GM23248 (cell line): Measurements from ENCODE around the gene IBA57. TPM values are rescaled to one million over a fixed set of nuclear protein-coding genes. Genes with fewer than 3 reads are reported as not detected.

ENCODE experiments used
- DNase-seq: peaks from one replicate; pipeline ENCODE4 v3.0.0-alpha.2; 2015
- H2AFZ ChIP-seq: fragments of 200-600 bp; sonication (generic); 2 replicates; pipeline ENCODE4 v1.6.1; 2016; ENCODE audit warnings: antibody characterized with exemption
- H3F3A ChIP-seq: fragments of 200-600 bp; sonication (generic); 2 replicates; pipeline ENCODE4 v1.6.1; 2016; ENCODE audit warnings: mild to moderate bottlenecking, antibody characterized with exemption, mixed run types; ENCODE audit not compliant: insufficient read depth
- H3K27ac ChIP-seq: fragments of 200-600 bp; sonication (generic); 2 replicates; pipeline ENCODE4 v1.5.1; 2016; ENCODE audit warnings: mild to moderate bottlenecking
- H3K27me3 ChIP-seq: fragments of 200-600 bp; sonication (generic); replicated peaks from 2 replicates; pipeline ENCODE4 v1.6.1; 2016; ENCODE audit warnings: mild to moderate bottlenecking; ENCODE audit not compliant: insufficient read depth
- H3K36me3 ChIP-seq: fragments of 200-600 bp; sonication (generic); 2 replicates; pipeline ENCODE4 v1.6.1; 2016; ENCODE audit warnings: low read depth, mild to moderate bottlenecking
- H3K4me1 ChIP-seq: fragments of 200-600 bp; sonication (generic); 2 replicates; pipeline ENCODE4 v1.6.1; 2016; ENCODE audit warnings: mild to moderate bottlenecking; ENCODE audit not compliant: insufficient read depth
- H3K4me2 ChIP-seq: fragments of 200-600 bp; sonication (generic); one replicate; pipeline ENCODE4 v1.6.1; 2016; ENCODE audit warnings: mild to moderate bottlenecking; ENCODE audit not compliant: unreplicated experiment
- H3K4me3 ChIP-seq: fragments of 200-600 bp; sonication (generic); 2 replicates; pipeline ENCODE4 v1.5.1; 2016; ENCODE audit warnings: mild to moderate bottlenecking
- H3K79me2 ChIP-seq: fragments of 200-600 bp; sonication (generic); 2 replicates; pipeline ENCODE4 v1.6.1; 2016; ENCODE audit warnings: mild to moderate bottlenecking; ENCODE audit not compliant: insufficient read depth
- H3K9ac ChIP-seq: fragments of 200-600 bp; sonication (generic); 2 replicates; pipeline ENCODE4 v1.6.1; 2016; ENCODE audit warnings: mild to moderate bottlenecking
- H3K9me2 ChIP-seq: fragments of 200-600 bp; sonication (generic); 2 replicates; pipeline ENCODE4 v1.6.1; 2016; ENCODE audit warnings: mixed run types, mild to moderate bottlenecking, moderate library complexity; ENCODE audit not compliant: insufficient read depth
- H3K9me3 ChIP-seq: fragments of 200-600 bp; sonication (generic); one replicate; pipeline ENCODE4 v1.6.1; 2017; ENCODE audit warnings: low read depth
- H4K20me1 ChIP-seq: fragments of 200-600 bp; sonication (generic); 2 replicates; pipeline ENCODE4 v1.6.0; 2016; ENCODE audit not compliant: insufficient read depth
- EZH2 ChIP-seq: fragments of 200-600 bp; sonication (generic); IDR thresholded peaks from 2 replicates; pipeline ENCODE4 v1.6.1; 2018; ENCODE audit warnings: antibody characterized with exemption, mild to moderate bottlenecking; ENCODE audit not compliant: insufficient read depth, poor library complexity, severe bottlenecking
- EZH2phosphoT487 ChIP-seq: fragments of 200-600 bp; sonication (generic); IDR thresholded peaks from 2 replicates; pipeline ENCODE4 v1.6.1; 2018; ENCODE audit warnings: antibody characterized with exemption, moderate library complexity, mild to moderate bottlenecking, low read depth; ENCODE audit not compliant: insufficient read depth
- WGBS, 2 experiments: methylation state at CpG; one replicate each; pipeline ENCODE4 v1.1.6; 2015 to 2017; ENCODE audit warnings: low lambda C conversion rate in 2 of 2, low coverage in 1 of 2; ENCODE audit errors: missing lambda C conversion rate in 2 of 2; 5-methylcytosine and 5-hydroxymethylcytosine counted together
- in situ Hi-C: fragments of 300-500 bp; cut with MboI; formaldehyde crosslinking; loops from 2 replicates; pipeline ENCODE4 v1.15.0; 2020
- polyA plus RNA-seq: library from polyadenylated mRNA; unstranded; fragments of >200 nt; fragmentation: Nextera tagmentation; extraction: Ambion mirVana; gene quantifications from 2 replicates; pipeline ENCODE4 v1.2.1, GENCODE V29; 2016
- total RNA-seq: library from RNA; depleted of rRNA; stranded (reverse); fragments of >200 nt; shearing (Covaris generic); gene quantifications from 2 replicates; pipeline ENCODE4 v1.2.3, GENCODE V29; 2014

The IBA57 gene
- total and polyA plus RNA-seq, 2 experiments from 2014 or later = 2.0 to 2.9 TPM

DNA sequence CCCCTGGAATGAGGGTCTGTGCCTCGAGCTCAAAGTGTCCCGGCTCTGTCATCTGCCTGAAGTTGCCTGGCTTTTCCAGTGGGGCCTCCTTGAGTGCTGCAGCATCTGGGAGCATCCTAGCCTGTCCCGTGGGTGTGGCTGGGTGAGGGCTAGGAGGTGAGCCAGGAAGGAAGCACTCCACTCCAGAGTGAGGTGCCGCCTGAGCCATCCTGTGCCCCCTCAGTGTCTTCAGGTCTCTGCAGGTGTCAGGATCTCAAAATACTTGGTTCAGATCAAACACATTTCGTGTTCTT is 11.5 kb downstream of the IBA57 start:
- no peaks in the 10 kb centered on the region for H3F3A ChIP-seq
- WGBS, 2 experiments = 71 to 77% methylated on average over 5 of the region's 5 CpGs
- no peaks in the 10 kb centered on the region for H3K27me3 ChIP-seq
- TF ChIP-seq EZH2 = no peak
- no peak for TF ChIP-seq EZH2phosphoT487
- no peak overlapping the region for H3K4me2 ChIP-seq
- no peak overlapping the region for H3K27ac ChIP-seq
- H3K36me3 ChIP-seq = no peaks in the 10 kb centered on the region
- no peak overlapping the region for H2AFZ ChIP-seq
- no peak for DNase-seq
- H3K4me3 ChIP-seq = no peak overlapping the region
- no peaks in the 10 kb centered on the region for H3K9me3 ChIP-seq
- no peaks in the 10 kb centered on the region for H3K9me2 ChIP-seq
- 0 out of 2 replicates have a peak, but pooled peaks cover 10% of the 10 kb centered on the region for H3K79me2 ChIP-seq
- in situ Hi-C loops = no loop called here
- no peak overlapping the region for H3K9ac ChIP-seq
- H3K4me1 ChIP-seq = no peaks in the 10 kb centered on the region
- H4K20me1 ChIP-seq = no peaks in the 10 kb centered on the region

DNA sequence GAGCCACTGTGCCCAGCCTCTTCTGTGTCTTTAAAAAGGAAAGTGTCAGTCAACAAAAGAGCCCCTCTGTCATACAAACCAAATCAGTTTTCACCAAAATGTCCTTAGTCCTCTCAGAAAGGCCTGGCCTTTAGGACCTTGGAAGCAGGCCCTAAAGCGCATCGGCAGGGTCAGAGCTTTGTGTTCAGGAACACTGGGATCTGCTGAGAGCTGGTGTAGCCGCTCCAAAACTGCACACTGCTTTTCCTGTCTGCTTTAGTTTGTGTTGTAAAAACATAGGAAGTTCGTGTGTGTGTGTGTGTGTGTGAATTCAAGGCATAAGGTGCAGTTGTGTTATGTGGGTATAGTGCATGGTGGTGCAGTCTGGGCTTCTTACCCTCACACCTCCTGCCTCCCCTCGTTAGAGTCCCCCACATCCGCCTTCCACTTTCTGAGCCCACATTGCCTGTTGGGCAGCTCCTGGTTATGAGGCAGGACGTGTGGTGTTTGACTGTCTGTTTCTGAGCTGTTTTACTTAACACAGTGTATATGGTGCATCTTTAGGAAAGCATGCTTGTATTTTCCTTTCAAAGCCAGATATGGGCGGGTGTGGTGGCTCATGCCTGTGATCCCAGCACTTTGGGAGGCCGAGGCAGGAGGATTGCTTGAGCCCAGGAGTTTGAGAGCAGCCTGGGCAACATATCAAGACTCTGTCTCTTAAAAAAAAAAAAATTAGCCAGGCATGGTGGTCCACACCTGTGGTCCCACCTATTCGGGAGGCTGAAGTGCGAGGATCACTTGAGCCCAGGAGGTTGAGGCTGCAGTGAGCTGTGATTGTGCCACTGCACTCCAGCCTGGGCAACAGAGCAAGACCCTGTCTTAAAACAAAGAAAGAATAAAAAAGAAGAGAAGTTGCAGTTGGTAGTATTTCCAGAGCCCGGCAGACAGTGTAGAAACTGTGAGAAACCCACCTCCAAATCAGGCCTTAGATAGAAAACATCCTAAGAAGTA is 12.4 kb downstream of the IBA57 start:
- Histone ChIP-seq H4K20me1 (no peaks in the 10 kb centered on the region), H2AFZ (no peak overlapping the region), H3K4me3 (no peak overlapping the region), H3K9me3 (no peaks in the 10 kb centered on the region), H3K79me2 (0 out of 2 replicates have a peak, but pooled peaks cover 1% of the 10 kb centered on the region), H3K36me3 (no peaks in the 10 kb centered on the region), H3K4me1 (no peaks in the 10 kb centered on the region), H3K27me3 (no peaks in the 10 kb centered on the region), H3K9me2 (no peaks in the 10 kb centered on the region), H3K27ac (no peak overlapping the region), H3F3A (no peaks in the 10 kb centered on the region), H3K4me2 (no peak overlapping the region), H3K9ac (no peak overlapping the region)
- no peak for DNase-seq
- TF ChIP-seq EZH2 = no peak
- no peak for TF ChIP-seq EZH2phosphoT487
- WGBS, 2 experiments = 90 to 94% methylated on average over 12 of the region's 12 CpGs
- in situ Hi-C loops = no loop called here

GRCh38 chr1:228178737-228179684 is 13.4 kb downstream of the IBA57 start:
- Histone ChIP-seq H4K20me1 (no peaks in the 10 kb centered on the region), H3K36me3 (no peaks in the 10 kb centered on the region), H3K9me3 (no peaks in the 10 kb centered on the region), H3F3A (no peaks in the 10 kb centered on the region), H3K9me2 (no peaks in the 10 kb centered on the region), H2AFZ (no peak overlapping the region), H3K4me3 (no peak overlapping the region), H3K4me2 (no peak overlapping the region), H3K27ac (no peak overlapping the region), H3K4me1 (no peaks in the 10 kb centered on the region), H3K79me2 (no peaks in the 10 kb centered on the region), H3K9ac (no peak overlapping the region), H3K27me3 (no peaks in the 10 kb centered on the region)
- WGBS, 2 experiments = 79 to 80% methylated on average over 12 of the region's 12 CpGs
- DNase-seq = no peak
- in situ Hi-C loops = no loop called here
- TF ChIP-seq EZH2 = no peak
- TF ChIP-seq EZH2phosphoT487 = no peak

DNA sequence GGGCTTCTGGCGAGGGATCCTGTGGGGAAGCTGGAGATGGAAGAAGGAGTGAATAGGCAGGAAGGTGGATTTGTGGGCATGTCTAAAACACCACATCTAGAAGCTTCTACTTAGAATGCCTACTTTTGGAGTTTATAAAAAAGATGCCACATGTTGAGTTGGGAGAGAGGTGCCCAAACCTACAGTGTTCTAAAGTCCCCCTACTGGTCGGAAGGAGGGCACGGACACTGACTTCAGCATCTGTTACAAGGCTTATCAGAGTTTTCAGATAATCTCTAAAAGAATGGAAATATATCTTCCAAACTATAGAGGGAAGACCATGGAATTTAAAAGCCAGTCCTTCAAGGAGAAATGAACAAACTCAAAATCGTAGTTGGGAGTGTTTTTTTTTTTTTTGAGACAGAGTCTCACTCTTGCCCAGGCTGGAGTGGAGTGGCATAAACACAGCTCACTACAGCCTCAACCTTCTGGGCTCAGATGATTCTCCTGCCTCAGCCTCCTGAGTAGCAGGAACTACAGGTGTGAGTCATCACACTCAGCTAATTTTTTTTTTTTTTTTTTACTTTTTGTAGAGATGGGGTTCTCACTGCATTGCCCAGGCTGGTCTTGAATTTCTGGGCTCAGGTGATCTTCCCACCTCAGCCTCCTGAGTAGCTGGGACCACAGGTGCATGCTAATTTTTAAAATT is 14.8 kb downstream of the IBA57 start:
- WGBS, 2 experiments = 72 to 77% methylated on average over 4 of the region's 4 CpGs
- Histone ChIP-seq H3K9me3 (no peaks in the 10 kb centered on the region), H3K9ac (no peak overlapping the region), H3K4me1 (no peaks in the 10 kb centered on the region), H3K4me2 (no peak overlapping the region), H3K79me2 (no peaks in the 10 kb centered on the region), H3K36me3 (no peaks in the 10 kb centered on the region), H3K27me3 (no peaks in the 10 kb centered on the region), H3F3A (no peaks in the 10 kb centered on the region), H3K9me2 (no peaks in the 10 kb centered on the region), H3K27ac (no peak overlapping the region), H4K20me1 (no peaks in the 10 kb centered on the region), H2AFZ (no peak overlapping the region), H3K4me3 (no peak overlapping the region)
- no peak for DNase-seq
- in situ Hi-C loops = no loop called here
- TF ChIP-seq EZH2 = no peak
- no peak for TF ChIP-seq EZH2phosphoT487
